Hematopoietic multipotent progenitor cell (in vitro differentiated cells): ENCODE measurements around the gene TBC1D1. TPM values are rescaled to one million over a fixed set of nuclear protein-coding genes. Genes with fewer than 3 reads are reported as not detected.
A peak's percentile ranks its signal among the peaks of the same experiment; 100 is the strongest.

Source experiments
- DNase-seq, 3 donors: peaks; one replicate each; pipeline ENCODE4 v3.0.0-alpha.2; 2011 to 2015; ENCODE audit warnings: low read depth in 2 of 3, low spot score in 2 of 3
- total RNA-seq: library from RNA; depleted of rRNA; stranded (reverse); fragments of >200 nt; gene quantifications from one replicate; pipeline ENCODE4 v1.2.3, GENCODE V29; 2012

The TBC1D1 gene
- total RNA-seq, 1 donor: 75.4 TPM

DNA sequence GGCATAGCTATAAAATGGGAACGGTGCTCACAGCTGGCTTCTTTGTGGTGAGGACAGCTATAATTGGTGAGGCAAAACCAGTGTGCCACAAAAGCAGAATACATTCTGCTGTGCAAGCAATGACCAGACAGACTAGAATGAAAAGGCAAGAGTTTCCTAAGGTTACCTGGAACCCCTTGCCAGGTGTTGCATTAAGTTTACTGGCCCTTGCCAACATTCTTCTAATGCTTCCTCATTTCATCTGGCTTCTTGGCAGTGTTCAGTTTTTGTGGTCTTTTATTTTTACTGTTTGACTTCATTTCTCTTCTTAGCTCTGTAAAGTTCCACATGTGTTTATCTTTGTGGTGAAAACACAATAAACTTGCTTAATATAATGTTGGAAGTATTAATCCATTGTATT lies 200.8 kb downstream of the TBC1D1 start:
- peak in 2 of 3 donors; percentile 22 to 74 for DNase-seq

DNA sequence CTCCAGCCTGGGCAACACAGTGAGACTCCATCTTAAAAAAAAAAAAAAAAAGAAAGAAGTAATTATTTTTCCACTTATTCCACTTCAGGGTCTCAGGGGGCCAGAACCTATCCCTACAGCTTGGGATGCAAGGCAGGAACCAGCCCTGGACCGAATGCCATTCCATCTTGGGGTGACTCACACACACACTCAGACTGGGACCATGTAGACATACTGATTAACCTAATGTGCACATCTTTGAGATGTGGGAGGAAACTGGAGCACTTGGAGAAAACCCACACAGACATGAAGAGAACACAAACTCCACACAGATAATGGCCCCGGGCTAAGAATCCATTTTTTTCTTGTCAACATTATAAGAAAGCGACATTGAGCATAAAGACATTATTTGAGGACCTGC lies 201.8 kb downstream of the TBC1D1 start:
- DNase-seq: no peak

DNA sequence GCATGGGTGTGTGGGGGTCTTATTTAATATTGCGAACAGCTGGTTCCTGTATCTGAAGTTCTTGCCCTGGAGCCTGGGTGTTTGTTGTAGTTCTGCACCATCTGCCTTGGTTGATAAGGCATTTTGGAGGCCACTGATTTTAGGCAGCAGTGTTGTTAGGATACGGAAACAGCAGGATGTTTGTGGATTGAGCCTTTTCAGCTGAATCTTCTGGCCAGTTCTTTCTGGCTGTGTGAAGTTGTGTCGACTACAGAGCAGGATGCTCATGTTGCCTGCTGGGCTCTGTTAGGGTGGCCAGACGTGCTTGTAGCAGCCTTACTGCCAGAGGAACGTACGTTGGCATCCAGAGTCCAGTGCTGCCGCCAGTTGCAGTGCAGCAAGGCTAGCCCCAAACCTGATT lies 203.5 kb downstream of the TBC1D1 start:
- DNase-seq: peak in 2 of 3 donors; percentile 96 to 99

DNA sequence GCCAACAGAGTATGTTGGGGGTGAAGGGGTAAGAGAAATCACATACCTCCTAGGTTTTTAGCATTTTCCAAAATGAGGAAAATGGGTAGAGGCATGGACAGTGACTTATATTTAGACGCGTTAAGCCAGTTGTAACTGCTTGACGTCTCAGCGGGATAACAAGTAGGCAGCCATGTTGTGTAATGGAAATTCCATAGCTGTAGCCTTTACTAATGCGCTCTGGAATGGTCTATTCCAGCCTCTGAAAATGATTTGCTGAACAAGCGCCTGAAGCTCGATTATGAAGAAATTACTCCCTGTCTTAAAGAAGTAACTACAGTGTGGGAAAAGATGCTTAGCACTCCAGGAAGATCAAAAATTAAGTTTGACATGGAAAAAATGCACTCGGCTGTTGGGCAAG lies 204.8 kb downstream of the TBC1D1 start:
- DNase-seq: no peak

DNA sequence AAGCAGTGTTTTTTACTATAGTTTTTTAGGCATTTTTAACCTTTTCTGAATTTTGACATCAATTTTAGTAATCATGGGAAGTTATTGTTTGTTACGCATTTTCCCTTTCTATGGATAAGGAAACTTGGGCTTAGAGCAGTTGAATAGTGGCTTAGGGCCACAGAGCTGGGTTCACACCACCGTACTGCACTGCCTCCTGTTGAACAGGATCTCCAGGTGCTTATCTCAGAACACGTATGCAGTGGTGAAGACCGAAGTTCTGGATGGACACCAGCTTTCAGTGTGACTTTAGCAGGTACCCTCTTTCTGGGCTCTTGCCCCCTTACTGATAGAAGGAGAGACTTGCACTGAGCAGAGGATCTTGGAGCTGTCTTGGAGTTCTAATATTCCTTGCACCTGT lies 206.9 kb downstream of the TBC1D1 start:
- no peak for DNase-seq

DNA sequence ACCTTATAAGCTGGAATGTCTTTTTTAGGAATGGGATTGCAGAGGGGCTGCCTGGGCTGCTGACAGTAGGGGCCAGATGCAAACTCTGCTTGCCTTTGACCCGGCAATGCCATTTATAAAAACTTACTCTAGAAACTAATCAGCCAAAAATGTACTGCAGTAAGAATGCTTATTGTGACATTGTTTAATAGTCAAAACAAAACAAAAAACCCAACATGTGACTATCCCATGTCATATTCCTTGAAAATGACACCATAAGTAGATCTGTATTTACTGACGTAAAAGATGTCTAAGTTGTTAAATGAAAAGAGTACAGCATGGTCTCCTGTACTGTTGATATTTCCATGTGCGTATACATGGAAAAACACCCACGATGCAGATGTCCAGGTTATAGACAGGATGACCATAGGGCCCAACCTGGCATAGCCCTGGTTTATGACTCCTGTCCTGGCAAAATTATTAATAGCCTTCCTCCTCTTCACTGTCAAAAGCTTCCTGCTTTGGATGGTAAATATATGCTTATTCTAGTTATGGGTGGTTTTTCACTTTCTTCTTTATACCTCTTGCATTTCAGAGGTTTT lies 208.2 kb downstream of the TBC1D1 start:
- DNase-seq: no peak

DNA sequence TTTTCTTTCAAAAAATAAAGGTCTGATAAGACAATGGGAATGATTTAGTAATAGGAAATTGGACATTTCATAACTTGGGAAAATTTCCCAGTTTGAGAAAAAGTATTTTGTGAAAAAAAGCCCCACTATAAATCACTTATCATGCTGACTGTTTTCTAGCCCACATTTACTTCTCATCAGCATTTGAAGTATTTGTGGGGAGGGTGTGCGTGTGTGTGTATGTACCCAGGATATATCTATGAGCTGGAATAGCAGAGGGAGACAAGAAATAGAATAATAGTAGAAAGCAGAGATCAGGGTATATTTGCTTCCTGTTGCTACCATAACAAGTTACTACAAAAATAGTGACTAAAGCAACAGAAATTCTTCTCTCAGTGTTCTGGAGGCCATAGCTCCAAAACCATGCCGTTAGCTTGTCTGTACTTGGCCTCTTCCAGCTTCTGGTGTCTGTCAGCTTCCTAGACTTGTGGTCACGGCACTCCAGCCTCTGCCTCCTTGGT lies 209.1 kb downstream of the TBC1D1 start:
- no peak for DNase-seq

DNA sequence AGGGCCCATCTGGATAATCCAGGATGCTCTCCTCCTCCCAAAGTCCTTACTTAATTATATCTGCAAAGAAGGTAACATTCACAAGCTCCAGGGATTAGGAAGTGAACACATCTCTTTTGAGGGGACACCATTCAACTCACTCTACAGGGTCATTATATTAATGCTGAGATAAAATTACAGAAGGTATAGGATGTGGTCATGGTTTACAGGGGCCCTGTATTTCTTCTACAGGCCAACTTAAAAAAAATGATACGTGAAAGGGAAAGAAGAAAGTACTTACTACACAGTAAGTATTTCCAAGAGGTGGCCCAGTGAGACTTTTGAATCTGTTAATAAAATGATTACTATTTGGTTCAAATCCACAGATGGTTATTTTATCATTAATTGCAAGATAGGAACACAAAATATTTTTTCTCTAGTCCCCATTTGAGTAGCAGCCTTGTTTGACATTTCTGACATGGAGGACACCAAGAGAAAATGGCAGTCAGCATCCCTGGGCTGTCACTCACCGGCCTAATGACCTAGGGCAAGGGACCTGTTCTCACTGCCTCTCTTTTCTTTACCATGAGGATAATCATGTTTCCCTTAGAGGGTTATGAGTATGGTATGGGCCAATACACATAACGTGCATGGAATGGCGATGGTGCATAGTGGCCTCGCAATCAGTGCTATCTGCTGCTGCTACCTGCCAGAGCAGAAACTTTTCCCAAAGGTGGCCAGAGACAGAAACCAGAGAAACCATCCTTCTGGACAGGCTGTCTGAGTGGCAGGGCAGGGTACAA lies 209.8 kb downstream of the TBC1D1 start:
- no peak for DNase-seq

DNA sequence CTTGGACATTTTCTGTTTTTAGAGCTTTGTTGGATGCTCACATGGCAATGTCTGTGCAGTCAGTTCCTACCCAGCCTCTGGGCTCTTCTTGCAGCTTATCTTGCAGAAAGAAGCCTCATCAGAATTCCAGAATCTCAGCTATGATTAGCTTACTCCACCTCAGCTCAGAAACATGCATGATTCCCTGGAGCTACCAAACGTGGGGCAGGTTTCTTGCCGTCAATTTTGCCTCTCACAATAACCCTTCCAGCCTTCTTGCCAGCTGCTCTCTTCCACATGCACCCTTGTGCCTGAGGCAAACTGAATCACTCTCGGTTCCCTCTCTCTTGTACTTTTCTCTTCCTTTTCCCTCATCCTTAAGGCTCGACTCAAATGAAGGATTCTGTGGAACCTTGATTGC lies 210.7 kb downstream of the TBC1D1 start:
- no peak for DNase-seq

DNA sequence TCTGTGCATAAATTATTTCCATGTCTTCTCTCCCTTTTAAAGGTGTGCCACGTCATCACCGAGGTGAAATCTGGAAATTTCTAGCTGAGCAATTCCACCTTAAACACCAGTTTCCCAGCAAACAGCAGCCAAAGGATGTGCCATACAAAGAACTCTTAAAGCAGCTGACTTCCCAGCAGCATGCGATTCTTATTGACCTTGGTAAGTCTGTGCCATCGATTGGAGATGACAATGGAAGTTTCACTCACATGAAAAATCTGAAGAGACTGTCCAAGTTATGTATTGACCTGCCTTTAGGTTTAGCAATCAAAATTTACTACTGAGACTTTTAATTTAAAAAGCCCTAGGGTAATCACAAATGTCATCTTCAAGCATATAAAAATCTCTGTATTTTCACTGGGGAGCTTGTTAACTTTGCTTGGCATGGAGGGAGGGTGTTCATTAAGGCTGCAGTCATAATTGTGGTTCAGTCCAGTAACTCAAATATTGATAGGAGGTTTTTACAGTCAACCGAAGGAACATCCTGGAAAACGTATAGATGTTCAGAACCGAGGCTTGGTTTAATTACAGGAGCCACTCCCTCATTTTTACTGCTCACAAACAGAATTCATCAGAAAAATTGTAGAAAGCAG lies 212.2 kb downstream of the TBC1D1 start:
- DNase-seq: no peak

DNA sequence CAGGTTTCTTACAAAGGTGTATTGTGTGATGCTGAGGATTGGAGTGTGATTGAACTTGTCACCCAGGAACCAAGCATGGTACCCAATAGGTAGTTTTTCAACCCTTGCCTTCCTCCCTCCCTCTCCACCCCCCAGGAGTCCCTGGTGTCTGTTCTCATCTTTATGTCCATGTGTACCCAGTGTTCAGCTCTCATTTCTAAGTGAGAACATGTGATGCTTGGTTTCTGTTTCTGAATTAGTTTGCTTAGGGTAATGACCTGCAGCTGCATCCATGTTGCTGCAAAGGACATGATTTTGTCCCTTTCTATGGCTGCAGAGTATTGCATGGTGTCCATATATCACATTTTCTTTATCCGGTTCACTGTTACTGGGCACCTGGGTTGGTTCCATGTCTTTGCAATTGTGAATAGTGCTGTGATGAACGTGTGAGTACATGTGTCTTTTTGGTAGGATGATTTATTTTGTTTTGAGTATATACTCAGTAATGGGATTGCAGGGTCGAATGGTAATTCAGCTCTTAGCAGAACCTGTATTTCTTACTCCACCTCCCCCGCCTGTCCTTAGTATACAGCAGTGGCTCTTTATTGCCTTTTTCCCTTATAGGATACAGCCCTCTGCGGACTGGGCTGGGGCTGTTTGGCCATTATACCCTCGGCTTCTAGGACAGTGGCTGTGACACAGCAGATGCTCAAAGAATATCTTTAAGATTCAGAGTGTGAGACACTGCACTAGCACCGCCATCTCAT lies 214.8 kb downstream of the TBC1D1 start:
- DNase-seq: no peak

DNA sequence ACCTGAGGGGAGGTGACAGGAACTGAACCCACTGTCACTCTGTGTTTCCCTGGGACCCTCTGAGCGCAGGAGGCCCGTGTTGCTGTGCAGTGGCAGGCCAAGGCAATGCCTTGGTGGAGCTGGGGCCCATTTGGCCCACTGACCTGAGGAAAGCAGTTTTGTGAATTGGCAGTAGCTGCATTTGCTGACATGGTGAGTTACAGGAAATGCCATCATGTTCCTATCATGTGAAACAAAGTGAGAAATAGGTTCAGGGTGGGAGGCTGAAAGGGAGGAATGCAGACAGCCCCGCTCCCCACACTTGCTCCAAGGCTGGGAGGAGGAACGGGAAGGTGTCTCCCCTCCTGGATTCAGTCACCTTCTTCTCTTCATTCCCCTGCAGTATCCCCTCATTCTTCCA lies 215.4 kb downstream of the TBC1D1 start:
- DNase-seq: no peak

DNA sequence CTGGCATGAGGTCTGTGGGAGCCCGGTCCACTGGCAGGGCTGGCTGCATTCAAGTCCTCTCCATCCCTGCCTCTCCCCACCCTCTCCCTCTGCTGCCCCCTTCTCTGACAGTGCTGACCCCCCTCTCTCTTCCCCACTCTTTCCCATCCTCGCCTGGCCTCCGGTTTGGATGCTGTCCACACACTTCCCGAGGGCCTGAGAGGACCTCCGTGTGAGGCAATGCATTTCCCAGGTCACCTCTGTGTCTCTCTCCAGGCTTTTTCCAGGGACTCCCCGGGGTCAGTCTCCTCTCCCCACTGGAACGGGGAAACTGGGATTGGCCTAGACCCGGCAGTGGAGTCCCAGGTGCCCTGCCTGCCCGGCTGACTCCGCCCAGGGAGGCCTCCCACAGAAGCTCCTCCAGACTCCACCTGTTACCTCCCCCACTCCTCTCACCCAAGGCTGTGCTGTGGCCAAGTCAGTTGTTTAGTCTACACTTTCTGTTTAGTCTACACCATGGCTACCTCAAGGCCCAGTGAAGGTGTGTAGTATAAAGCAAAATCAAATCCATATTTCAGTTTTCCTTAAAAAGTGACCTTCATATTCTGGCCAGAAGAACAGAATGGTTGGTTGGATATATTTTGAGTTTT lies 216.1 kb downstream of the TBC1D1 start:
- DNase-seq: no peak

DNA sequence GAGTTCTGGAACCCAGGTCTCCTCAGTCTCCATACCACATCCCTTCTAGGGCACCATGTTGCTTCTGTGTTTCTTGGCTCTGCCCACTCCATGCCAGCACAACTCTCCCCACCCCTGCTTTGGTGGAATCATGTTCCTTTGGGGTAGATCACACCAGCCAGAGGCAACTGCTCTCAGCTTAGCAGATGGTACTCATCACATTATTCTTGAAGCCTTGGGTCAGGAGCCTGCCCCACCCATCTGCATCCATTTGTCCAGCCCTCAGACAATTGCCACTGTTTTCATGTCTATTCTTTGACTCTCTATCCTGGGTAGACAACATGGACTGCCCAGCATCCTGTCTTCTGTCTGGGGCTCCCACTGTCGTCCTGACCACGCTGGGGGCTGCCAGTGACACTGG lies 216.9 kb downstream of the TBC1D1 start:
- DNase-seq: no peak

DNA sequence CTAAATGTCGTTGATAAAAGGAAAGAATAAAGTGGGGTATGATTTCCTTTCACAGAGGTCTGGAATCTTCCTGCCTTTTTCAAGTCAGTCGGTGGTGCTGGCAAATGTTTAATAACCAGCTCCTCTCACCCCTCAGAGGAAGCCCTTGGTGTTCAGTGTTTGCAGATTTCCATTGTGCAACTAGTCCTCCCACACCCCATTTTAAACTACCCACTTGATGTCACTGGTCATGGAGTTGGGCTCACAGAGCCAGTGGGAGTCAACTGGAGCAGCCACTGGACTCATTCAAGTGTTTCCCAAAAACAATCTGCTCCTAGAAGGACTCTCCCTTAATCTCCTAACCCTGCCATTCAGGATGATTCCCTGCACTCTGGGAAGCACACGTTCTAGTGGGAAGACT lies 218.5 kb downstream of the TBC1D1 start:
- no peak for DNase-seq

DNA sequence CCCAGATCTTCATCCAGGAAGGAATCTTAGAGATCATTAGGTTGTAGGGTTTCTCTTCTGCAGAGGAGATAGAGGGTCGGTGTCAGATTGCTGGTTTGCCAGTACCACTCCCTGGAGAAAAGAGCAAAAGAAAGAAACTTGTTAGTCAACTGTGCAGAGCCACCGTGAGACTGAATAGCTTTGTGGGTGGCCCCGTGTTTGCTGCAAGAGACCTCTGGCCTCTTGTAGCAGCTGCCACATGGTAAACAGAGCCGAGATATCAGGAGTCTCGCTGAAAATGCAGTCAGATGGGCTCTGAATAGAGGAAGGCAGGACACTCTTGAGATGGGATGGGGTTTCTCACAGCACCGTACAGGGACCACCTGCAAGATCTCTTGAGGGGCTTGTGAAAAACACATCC lies 219.0 kb downstream of the TBC1D1 start:
- DNase-seq: no peak

DNA sequence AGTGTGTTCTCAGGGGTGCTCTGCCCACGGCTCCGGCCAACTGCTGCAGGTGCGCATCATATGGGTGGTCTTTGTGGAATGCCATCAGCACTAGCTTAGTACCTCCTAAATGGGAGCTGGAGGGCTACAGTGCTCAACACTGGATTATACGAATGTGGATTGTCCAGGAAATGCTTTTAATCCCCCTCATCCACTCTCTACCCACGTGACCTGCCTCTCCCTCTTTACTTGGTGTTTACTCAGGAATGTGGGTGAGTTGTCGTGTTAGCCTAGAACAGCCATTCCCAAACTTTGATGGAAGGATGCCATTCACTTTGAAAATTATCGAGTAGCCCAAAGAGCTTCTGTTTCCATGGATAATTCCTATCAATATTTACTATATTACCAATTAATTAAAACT lies 220.1 kb downstream of the TBC1D1 start:
- DNase-seq: no peak

DNA sequence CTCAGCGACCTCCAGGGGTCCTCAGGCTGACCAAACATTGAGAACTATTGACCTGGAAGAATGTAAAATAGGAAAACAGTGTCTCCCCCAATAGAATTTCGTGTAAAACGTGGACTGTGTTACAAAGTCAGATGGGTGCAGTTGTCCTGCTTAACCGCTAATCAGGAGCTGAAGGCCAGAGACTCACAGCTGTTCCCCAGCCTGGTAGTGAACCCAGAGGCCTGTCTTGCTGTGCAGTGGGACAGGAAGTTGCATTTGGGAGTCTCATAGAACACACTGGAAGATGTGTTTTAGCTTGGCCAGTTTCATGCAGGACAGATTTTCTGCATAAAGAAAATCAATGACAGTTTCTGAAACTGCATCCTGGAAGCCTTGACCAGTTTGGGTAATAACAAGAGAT lies 220.8 kb downstream of the TBC1D1 start:
- DNase-seq: no peak

DNA sequence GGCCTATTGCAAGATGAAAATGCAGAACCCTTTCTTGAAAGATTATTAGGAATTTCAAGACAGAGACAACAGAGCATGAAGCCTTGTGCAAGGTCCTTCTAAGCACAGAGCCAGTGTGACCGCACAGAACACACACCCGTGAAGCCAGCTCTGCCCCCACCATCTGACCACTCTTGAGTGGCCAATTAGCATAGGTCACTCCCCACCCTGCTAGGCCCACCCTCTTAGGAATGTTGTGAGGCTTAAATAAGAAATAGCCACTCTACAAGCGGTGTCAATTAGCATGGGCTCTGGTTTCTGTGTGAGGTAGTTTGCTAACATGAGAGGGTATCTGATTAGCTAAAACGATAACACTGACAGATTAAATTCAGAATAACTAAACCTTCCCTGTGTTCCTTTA lies 222.2 kb downstream of the TBC1D1 start:
- no peak for DNase-seq

DNA sequence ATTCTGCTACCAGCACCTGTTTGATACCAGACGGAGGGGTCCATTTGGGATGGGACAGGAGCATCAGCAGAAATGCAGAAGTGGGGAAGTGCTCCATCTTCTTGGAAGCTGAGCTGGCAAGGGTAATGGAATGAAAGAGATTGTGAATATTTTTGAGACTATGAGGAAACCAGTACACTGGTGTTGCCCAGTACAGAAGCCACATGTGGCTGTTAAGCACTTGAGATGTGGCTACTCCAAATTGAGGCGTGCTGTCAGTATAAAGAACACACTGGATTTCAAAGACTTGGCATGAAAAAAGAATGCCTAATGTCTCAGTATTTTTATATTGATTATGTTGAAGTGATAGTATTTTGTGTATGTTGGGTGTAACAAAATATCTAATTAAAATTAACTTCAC lies 222.7 kb downstream of the TBC1D1 start:
- no peak for DNase-seq
